ENCODE results near the gene PRKCH.
"Not testable (repeated sequence)": the region's sequence is repeated elsewhere in the genome, so short reads cannot be mapped to it uniquely, and the experiment has no call there.

The PRKCH gene

DNA sequence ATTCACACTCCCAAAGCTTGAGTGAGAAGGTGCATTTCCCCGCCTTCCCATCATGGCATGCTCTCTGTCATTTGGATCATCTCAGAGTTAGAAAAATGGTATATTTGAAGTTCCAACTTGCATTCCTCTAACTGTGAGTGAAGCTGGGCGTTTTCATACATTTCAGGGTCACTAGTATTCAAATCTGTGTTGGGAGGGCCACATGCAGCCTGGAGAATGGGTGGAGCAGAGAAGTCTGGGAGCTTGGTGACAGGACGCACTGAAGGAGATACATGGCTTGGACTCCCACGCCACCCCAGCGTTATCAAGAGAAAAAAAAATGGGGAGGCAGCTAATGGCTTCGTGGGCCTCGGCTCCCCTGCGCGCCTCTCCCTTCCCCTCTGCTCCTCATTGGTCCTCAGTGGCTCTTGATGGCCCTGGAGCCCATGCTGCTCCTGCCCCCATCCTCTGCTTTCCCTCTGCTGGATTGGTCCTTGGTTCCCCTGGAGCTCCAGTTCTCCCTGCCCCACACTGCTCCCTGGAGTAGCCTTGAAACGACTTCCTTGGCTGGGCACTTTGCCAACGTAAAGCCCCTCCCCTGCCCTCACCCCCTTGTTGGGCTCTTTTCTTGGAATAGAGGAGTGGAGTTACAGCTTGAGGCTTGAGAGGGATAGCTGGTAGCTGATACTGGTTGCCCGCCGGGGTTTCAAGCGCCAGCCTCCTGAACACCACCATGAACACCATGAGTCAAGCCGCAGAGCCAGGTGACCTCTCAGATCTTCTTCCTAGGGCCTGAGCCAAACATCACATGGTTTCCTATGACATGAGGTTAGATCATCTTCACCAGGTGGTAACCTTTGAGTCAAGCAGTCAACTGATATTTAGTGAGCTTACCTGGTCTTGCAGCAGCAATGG lies 139.6 kb downstream of the PRKCH start:
- peaks cover 81% of the 10 kb centered on the region for H3K36me3 Mint-ChIP-seq
- H3K4me3 Mint-ChIP-seq, result no peak overlapping the region
- CTCF ChIA-PET, result interaction anchor here (0.6 to 3.1 kb wide), 18 partner anchors 9 to 429 kb away, joined by 3 to 31 read pairs (median 4); no protein-coding TSS in a partner anchor
- peak; percentile 63 for DNase-seq
- no peaks in the 10 kb centered on the region for H3K27me3 Mint-ChIP-seq
- peaks cover 71% of the 10 kb centered on the region for H3K4me1 Mint-ChIP-seq
- peak overlapping the region; percentile 93 for H3K27ac Mint-ChIP-seq
- H3K9me3 Mint-ChIP-seq, result peaks cover 5% of the 10 kb centered on the region

GRCh38 chr14:61461808-61462275 lies 140.5 kb downstream of the PRKCH start:
- peaks cover 5% of the 10 kb centered on the region for H3K9me3 Mint-ChIP-seq

GRCh38 chr14:61462566-61463193 lies 141.3 kb downstream of the PRKCH start:
- DNase-seq, result no peak
- Mint-ChIP-seq H3K9me3 (peaks cover 5% of the 10 kb centered on the region), H3K4me1 (peaks cover 58% of the 10 kb centered on the region), H3K36me3 (peaks cover 77% of the 10 kb centered on the region), H3K27ac (peak overlapping the region; percentile 8), H3K27me3 (no peaks in the 10 kb centered on the region), H3K4me3 (no peak overlapping the region)
- CTCF ChIA-PET, result interaction anchor here (0.5 to 3.1 kb wide), 6 partner anchors 9 to 428 kb away, joined by 3 to 31 read pairs (median 4); no protein-coding TSS in a partner anchor

More at GRCh38 chr14:61461808-61462275, 140.5 kb downstream of the PRKCH start:
- Mint-ChIP-seq H3K36me3 (peaks cover 80% of the 10 kb centered on the region), H3K27me3 (no peaks in the 10 kb centered on the region), H3K27ac (peak overlapping the region; percentile 93), H3K4me1 (peaks cover 62% of the 10 kb centered on the region), H3K4me3 (no peak overlapping the region)
- CTCF ChIA-PET, result interaction anchor here (0.8 to 3.1 kb wide), 7 partner anchors 8 to 428 kb away, joined by 3 to 31 read pairs (median 6); no protein-coding TSS in a partner anchor
- peak; percentile 52 for DNase-seq

- no peak for DNase-seq
- no peak overlapping the region for H3K27ac Mint-ChIP-seq
- peaks cover 5% of the 10 kb centered on the region for H3K9me3 Mint-ChIP-seq
- no peaks in the 10 kb centered on the region for H3K27me3 Mint-ChIP-seq
- H3K4me3 Mint-ChIP-seq, result no peak overlapping the region
- peaks cover 55% of the 10 kb centered on the region for H3K4me1 Mint-ChIP-seq
- CTCF ChIA-PET, result interaction anchor here (1.4 kb wide), 1 partner anchor 12 kb away, joined by 3 read pairs; no protein-coding TSS in a partner anchor
- peaks cover 74% of the 10 kb centered on the region for H3K36me3 Mint-ChIP-seq
Measured at GRCh38 chr14:61463664-61464285, 142.4 kb downstream of the PRKCH start.

DNA sequence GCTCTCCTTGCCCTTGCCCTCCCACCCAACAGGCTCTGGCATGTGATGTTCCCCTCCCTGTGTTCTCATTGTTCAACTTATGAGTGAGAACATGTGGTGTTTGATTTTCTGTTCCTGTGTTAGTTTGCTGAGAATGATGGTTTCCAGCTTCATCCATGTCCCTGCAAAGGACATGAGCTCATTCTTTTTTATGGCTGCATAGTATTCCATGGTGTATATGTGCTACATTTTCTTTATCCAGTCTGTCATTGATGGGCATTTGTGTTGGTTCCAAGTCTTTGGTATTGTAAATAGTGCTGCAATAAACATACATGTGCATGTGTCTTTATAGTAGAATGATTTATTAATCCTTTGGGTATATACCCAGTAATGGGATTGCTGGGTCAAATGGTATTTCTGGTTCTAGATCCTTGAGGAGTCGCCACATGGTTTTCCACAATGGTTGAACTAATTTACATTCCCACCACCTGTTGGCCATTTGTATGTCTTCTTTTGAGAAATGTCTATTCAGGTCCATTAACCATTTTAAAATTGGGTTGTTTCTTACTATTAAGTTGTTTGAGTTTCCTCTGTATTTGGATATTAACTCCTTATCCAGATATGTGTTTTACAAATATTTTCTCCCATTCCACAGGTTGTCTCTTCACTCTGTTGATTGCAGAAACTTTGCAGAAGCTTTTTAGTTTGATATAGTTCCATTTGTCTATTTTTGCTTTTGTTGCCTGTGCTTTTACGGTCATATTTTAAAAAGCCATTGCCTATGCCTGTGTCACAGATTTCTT lies 143.4 kb downstream of the PRKCH start:
- not testable (repeated sequence) for H3K9me3 Mint-ChIP-seq

DNA sequence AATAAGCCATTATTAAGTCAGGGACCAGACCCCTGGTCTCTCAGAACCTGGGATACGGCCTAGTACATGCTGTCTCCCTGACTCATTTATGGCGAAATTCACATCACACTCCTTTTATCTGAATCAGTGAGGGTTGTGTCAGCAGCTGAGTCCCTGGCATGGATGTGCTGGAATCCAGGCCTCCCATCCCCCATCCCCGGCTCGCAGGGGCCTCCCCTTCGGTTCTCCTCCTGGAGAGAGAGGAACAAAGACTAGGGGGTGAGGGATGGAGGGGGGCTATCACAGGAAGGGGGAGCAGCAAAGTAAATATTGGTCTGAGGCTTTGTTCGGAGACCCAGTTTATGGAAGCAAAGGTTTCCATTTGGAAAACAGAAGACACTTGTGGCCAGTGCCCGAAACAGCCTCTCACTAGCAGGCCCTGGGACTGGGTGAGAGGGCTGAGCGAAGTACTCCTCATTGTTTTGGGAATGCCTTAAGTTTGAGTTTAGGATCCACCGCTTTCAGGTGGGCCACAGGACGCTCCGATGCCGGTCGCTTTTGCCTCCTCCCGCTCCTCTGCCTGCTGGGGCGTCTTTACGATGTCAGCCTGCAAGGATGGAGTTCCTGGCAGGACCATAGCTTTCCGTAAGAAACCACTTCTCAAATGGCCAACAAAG lies 145.0 kb downstream of the PRKCH start:
- peaks cover 61% of the 10 kb centered on the region for H3K4me1 Mint-ChIP-seq
- H3K4me3 Mint-ChIP-seq, result no peak overlapping the region
- peaks cover 77% of the 10 kb centered on the region for H3K36me3 Mint-ChIP-seq
- CTCF ChIA-PET, result interaction anchor here (1.9 kb wide), 1 partner anchor 371 kb away, joined by 7 read pairs; no protein-coding TSS in a partner anchor
- no peak overlapping the region for H3K27ac Mint-ChIP-seq
- H3K9me3 Mint-ChIP-seq, result peaks cover 3% of the 10 kb centered on the region
- H3K27me3 Mint-ChIP-seq, result no peaks in the 10 kb centered on the region
- no peak for DNase-seq

More for the DNA sequence above, 143.4 kb downstream of the PRKCH start:
- CTCF ChIA-PET, result interaction anchor here (1.4 kb wide), 1 partner anchor 11 kb away, joined by 3 read pairs; no protein-coding TSS in a partner anchor
- H3K4me3 Mint-ChIP-seq, H3K27ac Mint-ChIP-seq, DNase-seq, H3K27me3 Mint-ChIP-seq: not testable (repeated sequence)
- peaks cover 58% of the 10 kb centered on the region for H3K4me1 Mint-ChIP-seq
- H3K36me3 Mint-ChIP-seq, result peaks cover 73% of the 10 kb centered on the region

- peaks cover 61% of the 10 kb centered on the region for H3K4me1 Mint-ChIP-seq
- H3K4me3 Mint-ChIP-seq, result no peak overlapping the region
- no peak for DNase-seq
- no peaks in the 10 kb centered on the region for H3K27me3 Mint-ChIP-seq
- no peak overlapping the region for H3K27ac Mint-ChIP-seq
- H3K36me3 Mint-ChIP-seq, result peaks cover 79% of the 10 kb centered on the region
- peaks cover 3% of the 10 kb centered on the region for H3K9me3 Mint-ChIP-seq
- CTCF ChIA-PET, result interaction anchor here (1.9 kb wide), 1 partner anchor 371 kb away, joined by 7 read pairs; no protein-coding TSS in a partner anchor
Measured at GRCh38 chr14:61466905-61467280, 145.5 kb downstream of the PRKCH start.

GRCh38 chr14:61467296-61467695 lies 145.9 kb downstream of the PRKCH start:
- no peak for DNase-seq
- peaks cover 63% of the 10 kb centered on the region for H3K4me1 Mint-ChIP-seq
- H3K4me3 Mint-ChIP-seq, result no peak overlapping the region
- CTCF ChIA-PET, result interaction anchor here (1.9 kb wide), 1 partner anchor 370 kb away, joined by 7 read pairs; no protein-coding TSS in a partner anchor
- no peaks in the 10 kb centered on the region for H3K27me3 Mint-ChIP-seq
- H3K9me3 Mint-ChIP-seq, result peaks cover 3% of the 10 kb centered on the region
- H3K27ac Mint-ChIP-seq, result no peak overlapping the region
- peaks cover 76% of the 10 kb centered on the region for H3K36me3 Mint-ChIP-seq

- Mint-ChIP-seq H3K36me3 (peaks cover 77% of the 10 kb centered on the region), H3K27me3 (no peaks in the 10 kb centered on the region), H3K9me3 (peaks cover 3% of the 10 kb centered on the region), H3K4me1 (peaks cover 65% of the 10 kb centered on the region), H3K4me3 (no peak overlapping the region), H3K27ac (no peak overlapping the region)
- CTCF ChIA-PET, result no interaction called here
- no peak for DNase-seq
Measured at GRCh38 chr14:61468063-61468825, 146.9 kb downstream of the PRKCH start.

GRCh38 chr14:61469781-61470180 lies 148.4 kb downstream of the PRKCH start:
- H3K4me1 Mint-ChIP-seq, result peaks cover 75% of the 10 kb centered on the region
- no peak overlapping the region for H3K4me3 Mint-ChIP-seq
- CTCF ChIA-PET, result interaction anchor here (1.0 to 4.2 kb wide), 8 partner anchors 9 to 435 kb away, joined by 3 to 25 read pairs (median 4); no protein-coding TSS in a partner anchor
- H3K36me3 Mint-ChIP-seq, result peaks cover 74% of the 10 kb centered on the region
- DNase-seq, result no peak
- no peaks in the 10 kb centered on the region for H3K27me3 Mint-ChIP-seq
- H3K9me3 Mint-ChIP-seq, result no peaks in the 10 kb centered on the region
- peak overlapping the region; percentile 95 for H3K27ac Mint-ChIP-seq

DNA sequence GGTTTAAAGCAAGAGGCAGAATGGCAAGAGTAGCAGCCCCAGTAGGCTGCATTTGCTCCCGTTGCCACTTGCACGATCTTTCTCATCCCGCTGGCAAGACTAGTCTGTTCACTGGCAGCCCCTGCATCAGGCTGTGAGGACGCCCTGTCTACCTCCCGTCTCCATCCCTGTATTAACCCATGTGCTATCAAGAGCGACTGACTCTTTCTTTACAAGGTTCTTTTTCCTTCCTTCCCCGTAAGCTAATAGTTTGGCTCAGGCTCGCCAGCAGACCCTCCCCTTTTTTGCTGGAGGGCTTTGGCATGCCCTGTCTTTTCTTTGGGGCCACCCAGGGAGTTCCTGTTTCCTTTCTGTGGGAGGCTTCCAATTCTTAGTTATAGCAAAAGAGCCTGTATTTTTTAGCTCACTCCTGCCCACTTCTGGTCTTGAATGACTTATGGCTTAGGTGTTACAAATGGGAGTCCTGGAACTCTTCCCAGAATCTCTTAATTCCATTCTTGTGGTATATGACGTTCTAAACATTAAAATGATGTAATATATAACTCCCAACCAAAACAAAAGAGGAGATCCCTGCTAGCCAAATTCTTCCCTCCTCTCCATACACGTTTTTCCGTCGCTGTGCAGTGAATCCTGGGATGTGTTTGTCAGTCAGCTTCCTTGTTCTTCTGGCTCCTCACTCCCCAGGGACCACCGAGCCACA lies 149.0 kb downstream of the PRKCH start:
- Mint-ChIP-seq H3K4me1 (peaks cover 77% of the 10 kb centered on the region), H3K36me3 (peaks cover 74% of the 10 kb centered on the region), H3K4me3 (peak overlapping the region; percentile 1), H3K9me3 (no peaks in the 10 kb centered on the region), H3K27me3 (no peaks in the 10 kb centered on the region), H3K27ac (peak overlapping the region; percentile 95)
- no peak for DNase-seq
- CTCF ChIA-PET, result interaction anchor here (0.7 to 4.2 kb wide), 11 partner anchors 8 to 436 kb away, joined by 3 to 25 read pairs (median 4); no protein-coding TSS in a partner anchor

GRCh38 chr14:61470961-61471293 lies 149.5 kb downstream of the PRKCH start:
- peak overlapping the region; percentile 95 for H3K27ac Mint-ChIP-seq
- CTCF ChIA-PET, result interaction anchor here (0.7 to 4.2 kb wide), 9 partner anchors 8 to 437 kb away, joined by 3 to 25 read pairs (median 3); no protein-coding TSS in a partner anchor
- H3K36me3 Mint-ChIP-seq, result peaks cover 69% of the 10 kb centered on the region

More at GRCh38 chr14:61470961-61471293, 149.5 kb downstream of the PRKCH start:
- H3K4me1 Mint-ChIP-seq, result peaks cover 78% of the 10 kb centered on the region
- H3K9me3 Mint-ChIP-seq, result no peaks in the 10 kb centered on the region
- H3K4me3 Mint-ChIP-seq, result peak overlapping the region; percentile 77
- H3K27me3 Mint-ChIP-seq, result no peaks in the 10 kb centered on the region
- DNase-seq, result no peak
